Adrenal gland (tissue), 12 donors: Measurements from ENCODE around the gene ALOX5. TPM values are rescaled to one million over a fixed set of nuclear protein-coding genes. Genes with fewer than 3 reads are reported as not detected.
"Not testable (repeated sequence)": the region's sequence is repeated elsewhere in the genome, so short reads cannot be mapped to it uniquely, and the experiment has no call there.

Source experiments
- DNase-seq, 7 donors: peaks; one replicate each; pipeline ENCODE4 v3.0.0-alpha.2; 2019 to 2020
- H3K27ac ChIP-seq, 5 donors: fragments of 200-600 bp; sonication (generic) in 4 of 5; 1 replicate in 3 of 5; 2 replicates in 2 of 5; pipeline versions ENCODE4 v1.5.1 to v1.8.0; 2016 to 2020; ENCODE audit warnings: mild to moderate bottlenecking in 1 of 5
- H3K27me3 ChIP-seq: fragments of 200-600 bp; 2 replicates; pipeline ENCODE4 v1.8.0; 2021
- H3K36me3 ChIP-seq, 2 donors: fragments of 200-600 bp; replicated peaks in 1 of 2; 1 replicate in 1 of 2; 2 replicates in 1 of 2; pipeline versions ENCODE4 v1.5.1 to v1.8.0; 2018 to 2022
- H3K4me1 ChIP-seq, 2 donors: fragments of 200-600 bp; replicated peaks in 1 of 2; 1 replicate in 1 of 2; 2 replicates in 1 of 2; pipeline versions ENCODE4 v1.5.1 to v1.8.0; 2018 to 2021
- H3K4me3 ChIP-seq, 4 donors: fragments of 200-600 bp; sonication (generic) in 3 of 4; one replicate each; pipeline ENCODE4 v1.5.1; 2016 to 2018
- H3K9me3 ChIP-seq, 3 donors: fragments of 200-600 bp; sonication (generic) in 1 of 3; replicated peaks in 1 of 3; 1 replicate in 2 of 3; 2 replicates in 1 of 3; pipeline versions ENCODE4 v1.5.1 to v1.8.0; 2016 to 2021
- CTCF ChIP-seq, 6 experiments: fragments of 450-650 bp in 4 of 6; fragments of 200-600 bp in 2 of 6; sonication (generic) in 1 of 6; IDR thresholded peaks; 1 replicate in 5 of 6; 2 replicates in 1 of 6; pipeline versions ENCODE4 v1.5.1 to v1.8.0; 2016 to 2021; ENCODE audit warnings: antibody characterized with exemption in 6 of 6, mild to moderate bottlenecking in 2 of 6, moderate library complexity in 1 of 6
- POLR2A ChIP-seq, 2 donors: fragments of 450-650 bp; IDR thresholded peaks; one replicate each; pipeline ENCODE4 v1.6.1; 2017; ENCODE audit warnings: antibody characterized with exemption in 2 of 2, mild to moderate bottlenecking in 2 of 2, moderate library complexity in 1 of 2
- WGBS, 4 donors: extraction: QIAGEN DNeasy Blood & Tissue Kit in 2 of 4; methylation state at CpG; one replicate each; pipeline versions ENCODE4 v1.1.5 to v1.1.7; 2013 to 2017; 5-methylcytosine and 5-hydroxymethylcytosine counted together
- intact Hi-C, 2 donors: fragments of 100-400 bp; cut with DNase I; formaldehyde crosslinking; loops; one replicate each; pipeline versions ENCODE4 v1.14.1 to v1.15.0; 2022 to 2023
- polyA plus RNA-seq, 3 donors: library from polyadenylated mRNA; stranded (reverse); fragments of 200-250 nt in 2 of 3; fragments of 350-450 nt in 1 of 3; fragmentation: Illumina TruSeq in 1 of 3; extraction: RNeasy Lipid Tissue Mini Kit (QIAGEN cat#74804) in 1 of 3; gene quantifications; one replicate each; pipeline ENCODE4 v1.2.3, GENCODE V29; 2013 to 2014
- total RNA-seq, 9 donors: library from RNA; depleted of rRNA in 4 of 9; stranded (reverse); fragments of >200 nt in 4 of 9; fragments of 120-200 nt in 1 of 9; fragmentation: NEBNext Ultra II Directional in 1 of 9; extraction: Animal tissue kit (Norgen Biotek cat#: 25700) in 1 of 9; gene quantifications; one replicate each; pipeline versions ENCODE4 v1.1.0 to v1.2.4, GENCODE V29; 2013 to 2023
- donor health status: healthy with polysubstance abuse.
- donor health status: Bipolar disorder and iron deficiency.
- donor health status: DM: yes; HTN: yes; CAD: no.
- donor health status: DM: no; HTN: no; CAD: no.
- donor health status: DM: no; HTN: no; CAD: no.
- donor health status: DM: yes; HTN: yes; CAD: no.

ALOX5 gene
- total and polyA plus RNA-seq, 12 donors: 1.00 to 60.0 (median 17.7) TPM

GRCh38 chr10:45410489-45410806 is 36.4 kb downstream of the ALOX5 start:
- Histone ChIP-seq H3K36me3 (no peaks in the 10 kb centered on the region), H3K4me1 (no peaks in the 10 kb centered on the region), H3K4me3 (no peak overlapping the region), H3K9me3 (no peaks in the 10 kb centered on the region), H3K27me3 (peaks cover 6% of the 10 kb centered on the region), H3K27ac (no peak overlapping the region)
- no peak for DNase-seq
- TF ChIP-seq POLR2A (IDR thresholded peaks at IDR 0.05): no peak
- TF ChIP-seq CTCF (IDR thresholded peaks at IDR 0.05): no peak
- intact Hi-C loops: no loop called here
- WGBS, 4 donors: 64 to 74% (median 72%) methylated on average over 2 of the region's 2 CpGs

- H3K4me1 ChIP-seq: no peaks in the 10 kb centered on the region
- H3K9me3 ChIP-seq: no peaks in the 10 kb centered on the region
- no peak for TF ChIP-seq CTCF (IDR thresholded peaks at IDR 0.05)
- no peak for TF ChIP-seq POLR2A (IDR thresholded peaks at IDR 0.05)
- no peak for DNase-seq
- WGBS, 4 donors: 58 to 75% (median 65%) methylated on average over 6 of the region's 6 CpGs
- intact Hi-C loops: no loop called here
- H3K27me3 ChIP-seq: peaks cover 6% of the 10 kb centered on the region
- H3K4me3 ChIP-seq: no peak overlapping the region
- H3K36me3 ChIP-seq: no peaks in the 10 kb centered on the region
- H3K27ac ChIP-seq: no peak overlapping the region
Observed at GRCh38 chr10:45410807-45411606, 37.0 kb downstream of the ALOX5 start.

- Histone ChIP-seq H3K27ac (no peak overlapping the region), H3K4me1 (no peaks in the 10 kb centered on the region), H3K4me3 (no peak overlapping the region), H3K9me3 (no peaks in the 10 kb centered on the region), H3K27me3 (peaks cover 6% of the 10 kb centered on the region), H3K36me3 (no peaks in the 10 kb centered on the region)
- DNase-seq: no peak
- WGBS, 4 donors: 84 to 90% (median 87%) methylated on average over 3 to 4 of the region's 4 CpGs
- intact Hi-C loops: no loop called here
- TF ChIP-seq CTCF (IDR thresholded peaks at IDR 0.05) (no peak), POLR2A (IDR thresholded peaks at IDR 0.05) (no peak)
Observed at GRCh38 chr10:45411607-45411940, 37.6 kb downstream of the ALOX5 start.

GRCh38 chr10:45415062-45415461 is 41.0 kb downstream of the ALOX5 start:
- H3K4me3 ChIP-seq, intact Hi-C loops, H3K27ac ChIP-seq, H3K27me3 ChIP-seq, H3K36me3 ChIP-seq, DNase-seq, H3K9me3 ChIP-seq: not testable (repeated sequence)
- 88 to 95% (median 93%) methylated on average over 4 to 5 of the region's 5 CpGs for WGBS, 4 donors
- H3K4me1 ChIP-seq: peaks cover under 1 to 10% of the 10 kb centered on the region in 2 donors

- Histone ChIP-seq H3K4me1 (peaks cover 15 to 18% of the 10 kb centered on the region in 2 donors), H3K9me3 (no peaks in the 10 kb centered on the region), H3K4me3 (no peak overlapping the region), H3K27me3 (no peaks in the 10 kb centered on the region), H3K27ac (no peak overlapping the region), H3K36me3 (no peaks in the 10 kb centered on the region)
- 87 to 94% (median 93%) methylated on average over 2 of the region's 2 CpGs for WGBS, 4 donors
- no peak for TF ChIP-seq CTCF (IDR thresholded peaks at IDR 0.05)
- no peak for TF ChIP-seq POLR2A (IDR thresholded peaks at IDR 0.05)
- intact Hi-C loops: no loop called here
- no peak for DNase-seq
Observed at GRCh38 chr10:45416603-45417002, 42.6 kb downstream of the ALOX5 start.
